Endothelial cell of umbilical vein (primary cell): ENCODE measurements around the gene CCDC97.

Source experiments
- EZH2 ChIP-seq: IDR thresholded peaks from 2 replicates; pipeline ENCODE4 v1.6.1; 2012; ENCODE audit warnings: borderline replicate concordance, low read depth, mild to moderate bottlenecking, moderate library complexity, low read length, inconsistent platforms; ENCODE audit not compliant: severe bottlenecking
- FOS ChIP-seq: IDR thresholded peaks from 2 replicates; pipeline ENCODE4 v1.6.1; 2011; ENCODE audit warnings: mild to moderate bottlenecking, low read length, moderate library complexity, borderline replicate concordance; ENCODE audit not compliant: insufficient read depth
- GATA2 ChIP-seq: IDR thresholded peaks from 2 replicates; pipeline ENCODE4 v1.7.0; 2011; ENCODE audit warnings: low read depth, mild to moderate bottlenecking, moderate library complexity, mixed read lengths, low read length; ENCODE audit not compliant: insufficient read length, insufficient read depth
- JUN ChIP-seq: IDR thresholded peaks from 2 replicates; pipeline ENCODE4 v1.6.1; 2011; ENCODE audit warnings: borderline replicate concordance, low read depth; ENCODE audit not compliant: insufficient read length, insufficient read depth
- MAX ChIP-seq: IDR thresholded peaks from 2 replicates; pipeline ENCODE4 v1.6.1; 2011; ENCODE audit not compliant: insufficient read depth, insufficient read length
- MYC ChIP-seq: IDR thresholded peaks from one replicate; pipeline ENCODE4 v1.6.1; 2011; ENCODE audit warnings: mild to moderate bottlenecking, low read depth, low read length
- POLR2A ChIP-seq: IDR thresholded peaks from 2 replicates; pipeline ENCODE4 v1.6.1; 2012; ENCODE audit warnings: low read depth, mild to moderate bottlenecking, control low read depth, low read length
- POLR2AphosphoS5 ChIP-seq: IDR thresholded peaks from 2 replicates; pipeline ENCODE4 v1.6.1; 2012; ENCODE audit warnings: low read depth, mild to moderate bottlenecking, control low read depth, low read length, moderate library complexity; ENCODE audit not compliant: insufficient read depth
- TF ChIP-seq, protein P1 (sequence below), 2 donors: IDR thresholded peaks; 1 replicate in 1 of 2; 2 replicates in 1 of 2; pipeline ENCODE4 v1.5.1; 2011; ENCODE audit warnings: low read length in 2 of 2, mild to moderate bottlenecking in 2 of 2, moderate library complexity in 2 of 2, control low read depth in 1 of 2, inconsistent platforms in 1 of 2, low read depth in 1 of 2; ENCODE audit not compliant: insufficient read depth in 1 of 2; ENCODE audit errors: extremely low read depth in 1 of 2

DNA sequence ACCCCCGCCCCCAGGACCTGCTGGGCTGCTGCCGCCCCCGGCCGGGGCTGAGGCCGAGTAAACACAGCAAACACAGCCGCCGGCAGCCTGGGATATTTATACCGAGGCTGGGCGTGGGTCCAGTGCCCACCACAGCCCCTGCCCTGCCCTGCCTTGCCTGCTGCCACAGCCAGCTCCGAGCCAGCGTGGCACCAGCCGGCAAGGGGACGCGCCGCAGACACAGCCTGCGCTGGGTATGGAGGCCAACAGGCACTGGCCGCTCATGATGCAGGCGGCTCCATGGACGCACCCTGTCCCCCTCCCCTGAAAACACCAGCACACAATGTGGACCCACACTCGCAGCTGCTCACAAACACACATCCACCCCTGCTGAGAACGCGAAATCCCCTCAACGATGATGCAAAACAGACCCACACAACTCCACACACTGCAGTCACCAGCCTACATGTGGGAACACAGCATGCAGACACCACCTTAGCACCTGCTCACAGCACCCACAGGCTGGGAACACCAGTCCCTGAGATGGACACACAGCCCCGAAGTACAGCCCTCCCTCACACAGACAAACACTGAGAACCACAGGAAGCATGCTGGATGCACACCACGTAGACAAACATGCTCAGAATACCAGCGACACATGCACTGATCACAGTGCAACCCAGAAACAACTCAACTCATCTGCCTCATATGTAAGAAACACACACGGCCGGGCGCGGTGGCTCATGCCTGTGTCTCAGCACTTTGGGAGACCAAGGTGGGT is 16.2 kb downstream of the CCDC97 start:
- TF ChIP-seq, protein P1, sequence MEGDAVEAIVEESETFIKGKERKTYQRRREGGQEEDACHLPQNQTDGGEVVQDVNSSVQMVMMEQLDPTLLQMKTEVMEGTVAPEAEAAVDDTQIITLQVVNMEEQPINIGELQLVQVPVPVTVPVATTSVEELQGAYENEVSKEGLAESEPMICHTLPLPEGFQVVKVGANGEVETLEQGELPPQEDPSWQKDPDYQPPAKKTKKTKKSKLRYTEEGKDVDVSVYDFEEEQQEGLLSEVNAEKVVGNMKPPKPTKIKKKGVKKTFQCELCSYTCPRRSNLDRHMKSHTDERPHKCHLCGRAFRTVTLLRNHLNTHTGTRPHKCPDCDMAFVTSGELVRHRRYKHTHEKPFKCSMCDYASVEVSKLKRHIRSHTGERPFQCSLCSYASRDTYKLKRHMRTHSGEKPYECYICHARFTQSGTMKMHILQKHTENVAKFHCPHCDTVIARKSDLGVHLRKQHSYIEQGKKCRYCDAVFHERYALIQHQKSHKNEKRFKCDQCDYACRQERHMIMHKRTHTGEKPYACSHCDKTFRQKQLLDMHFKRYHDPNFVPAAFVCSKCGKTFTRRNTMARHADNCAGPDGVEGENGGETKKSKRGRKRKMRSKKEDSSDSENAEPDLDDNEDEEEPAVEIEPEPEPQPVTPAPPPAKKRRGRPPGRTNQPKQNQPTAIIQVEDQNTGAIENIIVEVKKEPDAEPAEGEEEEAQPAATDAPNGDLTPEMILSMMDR (IDR thresholded peaks at IDR 0.05; ENCODE audit: extremely low read depth in 1 of 2, insufficient read depth in 1 of 2, low read depth in 1 of 2, low read length in 2 of 2) = no peak
- TF ChIP-seq MAX (no peak), POLR2A (no peak), GATA2 (no peak), POLR2AphosphoS5 (no peak), EZH2 (no peak), MYC (no peak), JUN (no peak), FOS (no peak)
